COLO668 (cell line): ENCODE results near the gene ALOXE3.
A peak's percentile ranks its signal among the peaks of the same experiment; 100 is the strongest.
"Not testable (repeated sequence)": the region's sequence is repeated elsewhere in the genome, so short reads cannot be mapped to it uniquely, and the experiment has no call there.

Experiments used
- DNase-seq: peaks from one replicate; lab custom pipeline; 2025; ENCODE audit not compliant: unreplicated experiment; lab: John Stamatoyannopoulos, UW

Gene ALOXE3

GRCh38 chr17:8100763-8101162, 17.6 kb downstream of the ALOXE3 start:
- no peak for DNase-seq

GRCh38 chr17:8100111-8100510, 18.2 kb downstream of the ALOXE3 start:
- no peak for DNase-seq

- no peak for DNase-seq
Observed at GRCh38 chr17:8096541-8096940, 21.8 kb downstream of the ALOXE3 start.

- DNase-seq = no peak
Observed at GRCh38 chr17:8095361-8095760, 23.0 kb downstream of the ALOXE3 start.

- no peak for DNase-seq
Observed at GRCh38 chr17:8091033-8091687, 27.2 kb downstream of the ALOXE3 start.

GRCh38 chr17:8089728-8090127, 28.6 kb downstream of the ALOXE3 start:
- no peak for DNase-seq

- DNase-seq = no peak
Observed at GRCh38 chr17:8087952-8088230, 30.4 kb downstream of the ALOXE3 start.

GRCh38 chr17:8087075-8087951, 31.0 kb downstream of the ALOXE3 start, which contains the start of gene ALOX12B:
Gene ALOX12B (minus strand): TSS chr17:8087716. CDS start chr17:8087442, 274 bp downstream.
- no peak for DNase-seq

- DNase-seq = no peak
Observed at GRCh38 chr17:8084250-8084649, 34.1 kb downstream of the ALOXE3 start.

- DNase-seq = no peak
Observed at GRCh38 chr17:8082292-8082691, 36.0 kb downstream of the ALOXE3 start.

- DNase-seq = no peak
Observed at GRCh38 chr17:8081876-8082275, 36.4 kb downstream of the ALOXE3 start.

GRCh38 chr17:8080799-8081219, 37.5 kb downstream of the ALOXE3 start:
- DNase-seq = no peak

GRCh38 chr17:8080208-8080798, 38.0 kb downstream of the ALOXE3 start:
- DNase-seq = no peak

GRCh38 chr17:8079291-8080207, 38.8 kb downstream of the ALOXE3 start:
- DNase-seq = peak; percentile 53

- not testable (repeated sequence) for DNase-seq
Observed at GRCh38 chr17:8077939-8078338, 40.4 kb downstream of the ALOXE3 start.

GRCh38 chr17:8076502-8077266, 41.6 kb downstream of the ALOXE3 start:
- DNase-seq = no peak

- no peak for DNase-seq
Observed at GRCh38 chr17:8075574-8076342, 42.6 kb downstream of the ALOXE3 start.

GRCh38 chr17:8075081-8075480, 43.2 kb downstream of the ALOXE3 start:
- DNase-seq = no peak

- DNase-seq = no peak
Observed at GRCh38 chr17:8074554-8074953, 43.8 kb downstream of the ALOXE3 start.
